Stimulated activated CD8-positive, alpha-beta memory T cell treated with anti-CD3 and anti-CD28 coated beads, Interleukin-2, amount 100 ng/mL, for 48 hours (primary cell): Measurements from ENCODE around the gene LDLRAP1.

Source experiments
- DNase-seq, 2 donors: peaks; one replicate each; pipeline ENCODE4 v3.0.0-alpha.2; 2020; ENCODE audit warnings: low read depth in 2 of 2

LDLRAP1 gene

DNA sequence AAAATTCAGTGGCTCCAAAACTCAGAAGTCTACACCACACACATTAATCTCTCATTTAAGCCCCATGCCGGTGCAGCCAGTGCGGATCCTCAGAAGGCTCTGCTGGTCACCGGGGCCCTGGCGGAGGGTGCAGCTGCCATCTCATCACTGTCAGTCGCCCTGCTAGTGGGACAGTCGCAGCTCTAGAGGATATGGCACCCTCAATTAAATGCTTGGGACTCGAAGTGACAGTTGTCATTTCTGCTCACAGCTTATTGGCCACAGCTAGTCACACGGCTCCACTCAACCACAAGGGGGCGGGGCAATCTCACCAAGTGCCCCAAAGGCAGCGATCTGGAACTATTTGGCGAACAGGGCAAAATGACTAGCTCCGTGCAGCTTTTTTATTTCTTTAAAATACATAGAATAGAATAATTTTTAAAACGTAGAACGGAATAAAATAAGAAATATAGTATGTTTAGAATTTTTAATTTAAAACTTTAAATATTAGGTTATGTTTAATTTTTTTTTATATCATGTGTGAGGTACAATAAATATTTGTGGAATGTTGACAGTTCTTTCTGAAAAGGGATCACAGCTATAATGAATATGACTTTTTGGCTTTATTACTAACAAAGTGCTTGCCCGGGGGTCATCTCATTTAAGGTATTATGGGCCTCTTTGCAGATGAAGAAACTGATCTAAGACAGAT lies 65.2 kb downstream of the LDLRAP1 start:
- DNase-seq: peak; percentile 79 to 86

DNA sequence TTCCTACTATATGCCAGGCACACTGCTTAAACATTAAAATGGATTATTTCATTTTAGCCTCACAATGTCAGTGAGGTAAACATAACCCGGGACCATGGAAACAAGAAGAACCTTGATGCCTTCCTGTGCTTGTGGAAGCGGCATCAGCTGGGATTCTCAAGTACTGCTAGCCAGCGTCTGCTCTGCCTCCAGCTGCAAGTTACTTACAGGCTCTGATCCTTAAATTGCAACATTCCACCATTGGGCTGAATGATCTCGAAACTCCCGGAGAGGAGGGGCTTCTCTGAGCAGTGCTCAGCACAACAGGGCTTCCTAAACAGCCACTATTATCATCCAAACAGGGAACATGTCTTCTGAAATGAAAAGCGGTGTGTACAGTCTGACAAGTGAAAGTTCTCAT lies 66.5 kb downstream of the LDLRAP1 start:
- DNase-seq: no peak

DNA sequence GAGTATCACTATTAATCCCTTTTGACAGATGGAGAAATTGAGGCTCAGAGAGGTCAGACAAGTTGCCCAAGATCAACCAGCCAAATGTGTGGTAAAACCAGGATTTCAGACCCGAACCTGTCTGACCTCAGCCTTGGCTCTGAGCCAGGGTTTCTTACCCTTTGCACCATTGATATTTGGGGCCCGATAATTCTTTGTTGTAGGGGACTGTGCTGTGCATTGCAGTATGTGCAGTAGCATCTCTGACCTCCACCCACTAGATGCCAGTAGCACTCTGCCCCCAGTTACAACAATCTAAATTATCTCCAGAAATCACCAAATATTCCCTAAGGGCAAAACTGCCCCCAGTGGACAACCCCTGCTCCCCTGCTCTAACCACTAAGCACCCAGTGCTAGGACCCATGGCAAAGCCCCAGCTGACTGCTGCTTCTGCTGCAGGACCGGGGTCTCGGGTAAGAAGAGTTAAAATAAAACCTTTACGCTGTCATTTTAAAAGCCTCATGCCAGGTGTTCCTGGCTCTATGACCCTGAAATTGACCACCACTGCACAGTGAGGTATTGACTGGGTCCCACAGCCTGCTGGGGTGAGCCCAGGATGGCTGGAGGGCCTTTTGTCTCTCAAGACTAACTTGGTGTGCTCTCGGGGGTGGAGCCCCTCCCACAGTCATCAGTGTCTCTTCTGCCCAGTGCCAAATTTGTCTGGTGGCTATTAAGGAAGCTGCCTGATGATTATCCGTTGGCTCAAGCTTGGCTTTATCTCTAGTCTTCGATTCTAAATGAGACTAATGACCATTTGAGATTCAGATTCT lies 67.6 kb downstream of the LDLRAP1 start:
- no peak for DNase-seq

DNA sequence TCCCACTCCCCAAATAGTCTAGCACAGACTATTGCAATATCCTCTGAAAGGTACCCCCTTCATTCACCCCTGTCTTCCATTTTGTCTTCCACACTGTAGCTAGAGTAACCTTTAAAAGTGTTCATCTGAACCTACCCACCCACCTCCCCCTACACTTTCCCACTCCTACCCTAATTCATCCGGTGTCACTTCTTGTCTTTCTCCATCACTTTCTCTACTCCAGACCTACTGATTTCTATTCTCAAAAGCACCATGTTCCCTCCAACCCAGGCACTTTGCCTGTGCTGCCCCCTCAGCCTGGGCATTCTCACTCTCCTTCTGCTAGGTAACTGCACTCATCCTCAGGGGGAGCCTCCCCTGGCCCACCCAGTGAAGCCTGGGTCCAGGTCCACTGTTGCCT lies 68.4 kb downstream of the LDLRAP1 start:
- DNase-seq: no peak

DNA sequence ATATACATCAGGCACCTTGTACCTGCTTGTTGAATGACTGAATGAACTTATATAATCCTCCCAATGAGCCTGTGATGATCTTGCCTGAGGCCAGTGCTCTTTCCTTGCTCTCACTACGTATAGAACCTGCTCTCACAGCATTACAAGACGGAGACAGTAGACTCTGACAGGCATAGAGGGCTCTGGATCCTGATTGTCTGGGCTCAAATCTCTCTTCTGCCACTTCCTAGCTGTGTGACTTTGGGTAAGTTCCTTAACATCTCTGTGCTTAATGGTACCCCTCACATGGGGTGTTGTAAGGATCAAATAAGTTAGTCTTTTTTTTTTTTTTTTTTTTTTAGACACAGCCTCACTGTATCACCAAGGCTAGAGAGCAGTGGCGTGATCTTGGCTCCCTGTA lies 69.0 kb downstream of the LDLRAP1 start:
- no peak for DNase-seq

DNA sequence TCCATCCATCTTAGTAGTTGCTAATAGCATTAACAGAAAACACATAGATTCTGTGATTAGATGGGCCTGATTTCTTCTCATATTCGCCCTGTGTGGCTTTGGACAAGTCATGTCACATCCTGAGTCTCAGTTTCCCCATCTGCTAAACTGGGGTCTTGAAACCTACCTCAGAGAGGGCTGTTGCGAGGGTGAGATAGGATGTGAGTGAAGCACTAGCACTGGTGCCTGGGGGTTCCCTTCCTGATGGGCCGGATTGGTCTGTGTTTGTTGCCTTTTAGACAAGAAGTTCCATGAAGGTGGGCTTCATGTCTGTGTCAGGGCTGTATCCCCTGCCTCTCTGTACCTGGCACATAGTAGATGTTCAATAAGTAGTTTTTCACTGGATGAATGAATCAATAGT lies 69.7 kb downstream of the LDLRAP1 start:
- no peak for DNase-seq

DNA sequence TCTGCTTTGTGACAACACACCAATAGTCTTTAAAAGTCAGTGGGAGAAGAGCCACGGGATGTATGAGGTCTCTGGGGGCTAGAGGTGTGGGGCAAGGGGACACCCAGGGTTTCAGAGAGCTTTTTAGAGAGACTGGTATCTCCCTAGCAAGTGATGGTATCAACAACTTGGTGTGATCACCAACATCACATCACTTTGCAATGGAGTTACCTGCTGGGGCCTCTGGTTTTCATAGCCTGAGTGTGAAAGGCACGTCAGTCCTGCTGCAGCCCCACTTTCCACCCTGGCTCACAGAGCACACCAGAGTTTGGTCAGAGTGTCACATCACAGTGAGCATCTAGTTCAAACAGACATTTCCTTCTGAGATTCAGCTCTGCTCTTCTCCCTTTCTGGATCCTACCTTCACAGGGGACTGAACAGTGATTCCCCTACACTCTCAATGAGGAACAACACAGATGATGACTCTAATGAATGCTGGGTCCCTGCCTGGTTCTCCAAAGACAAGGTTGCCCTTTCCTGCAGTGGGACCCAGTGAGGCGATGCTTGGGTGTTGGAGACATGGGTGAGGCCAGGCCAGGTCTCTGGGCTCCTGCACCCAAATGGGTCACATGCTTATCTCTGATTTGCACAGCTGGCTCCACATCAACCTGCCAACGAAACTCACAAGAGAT lies 71.2 kb downstream of the LDLRAP1 start:
- DNase-seq: no peak

DNA sequence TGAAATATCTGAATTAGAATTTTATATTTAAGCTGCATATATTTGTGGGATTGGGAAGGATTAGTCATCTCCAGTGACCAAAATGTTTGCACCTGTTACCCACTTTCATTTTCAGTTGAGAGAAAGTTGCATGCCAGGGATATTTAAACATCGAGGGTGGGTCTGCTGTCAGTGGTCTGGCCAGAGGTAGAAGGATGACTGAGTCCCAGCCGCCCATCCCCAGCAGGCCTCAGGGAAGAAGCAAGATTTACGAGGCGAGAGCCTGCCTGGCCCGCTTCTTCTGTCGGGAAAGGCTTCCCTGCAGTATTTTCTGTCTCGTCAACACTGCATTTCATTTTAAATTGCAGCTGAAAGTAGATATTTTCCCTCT lies 71.8 kb downstream of the LDLRAP1 start:
- DNase-seq: no peak

DNA sequence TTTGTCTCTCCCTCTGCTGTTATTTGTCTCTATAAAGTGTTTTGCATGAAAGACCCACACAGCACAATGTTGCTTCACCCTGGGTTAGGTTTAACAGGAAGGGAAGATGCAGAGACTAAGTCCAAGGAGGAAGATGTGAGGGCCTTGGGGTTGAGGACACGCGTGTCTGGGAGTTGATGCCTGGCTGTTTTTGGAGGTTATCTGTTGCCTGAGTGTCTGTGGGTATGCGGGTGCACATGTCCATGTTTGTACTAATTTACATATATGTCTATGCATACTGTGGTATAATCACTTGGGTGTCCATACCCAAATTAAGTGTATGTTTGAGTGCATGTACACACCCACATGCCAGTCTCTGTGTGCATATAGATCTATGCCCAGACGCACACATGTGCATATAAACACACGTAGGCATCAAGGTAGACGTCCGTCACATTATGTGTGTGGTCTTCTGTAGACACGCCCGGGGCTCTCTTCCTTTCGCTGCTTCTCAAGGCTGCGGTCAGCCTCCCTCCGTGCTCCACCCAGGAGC lies 72.2 kb downstream of the LDLRAP1 start:
- DNase-seq: no peak

DNA sequence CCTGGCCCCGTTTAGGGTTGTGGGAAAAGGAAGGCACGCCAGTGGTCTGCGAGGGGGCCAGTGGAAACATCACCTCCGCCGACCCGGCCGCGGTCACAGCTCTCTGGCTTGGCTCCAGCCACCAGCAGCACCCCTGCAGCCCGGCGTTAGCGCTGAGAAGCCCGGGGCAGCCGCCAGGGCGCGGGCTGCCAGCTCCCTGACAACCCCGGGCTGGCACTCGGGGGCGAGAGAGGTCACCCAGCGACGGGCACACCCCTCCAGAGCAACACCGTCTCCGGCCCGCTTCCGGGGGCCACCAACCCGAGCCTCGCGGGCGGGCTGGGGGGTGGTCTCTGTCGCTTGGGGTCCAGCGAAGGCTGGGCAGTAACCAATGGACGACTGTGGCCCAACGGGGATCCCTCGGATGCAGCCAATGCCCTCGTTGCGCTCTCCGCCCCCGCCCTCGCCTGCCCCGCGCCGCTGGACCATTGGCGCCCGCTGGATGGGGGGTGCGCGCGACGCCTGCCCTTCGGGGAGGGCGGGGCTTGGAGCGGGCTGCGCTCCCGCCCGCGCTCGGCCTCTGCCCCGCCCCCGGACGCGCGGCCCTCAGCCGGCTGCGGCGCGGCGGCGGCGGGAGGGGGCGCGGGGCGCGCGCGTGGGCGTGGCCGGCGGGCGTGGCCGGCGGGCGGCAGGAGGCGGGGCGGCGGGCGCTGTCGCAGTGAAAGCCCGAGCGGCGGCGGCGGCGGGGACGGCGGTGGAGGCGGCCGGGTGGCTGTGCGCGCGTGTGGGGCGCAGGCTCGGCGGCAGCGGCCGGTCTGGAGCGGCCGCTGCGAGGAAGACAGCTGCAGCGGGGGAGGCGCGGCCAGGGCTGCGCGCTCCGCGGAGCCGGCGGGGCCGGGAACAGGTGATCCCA lies 72.9 kb downstream of the LDLRAP1 start, which contains the start of gene MAN1C1:
Gene MAN1C1, plus strand, starts transcription at position 697 of the 892 bp plus-strand sequence. CDS start 1,007 bp downstream, outside the sequence.
- DNase-seq: peak; percentile 58 to 72

DNA sequence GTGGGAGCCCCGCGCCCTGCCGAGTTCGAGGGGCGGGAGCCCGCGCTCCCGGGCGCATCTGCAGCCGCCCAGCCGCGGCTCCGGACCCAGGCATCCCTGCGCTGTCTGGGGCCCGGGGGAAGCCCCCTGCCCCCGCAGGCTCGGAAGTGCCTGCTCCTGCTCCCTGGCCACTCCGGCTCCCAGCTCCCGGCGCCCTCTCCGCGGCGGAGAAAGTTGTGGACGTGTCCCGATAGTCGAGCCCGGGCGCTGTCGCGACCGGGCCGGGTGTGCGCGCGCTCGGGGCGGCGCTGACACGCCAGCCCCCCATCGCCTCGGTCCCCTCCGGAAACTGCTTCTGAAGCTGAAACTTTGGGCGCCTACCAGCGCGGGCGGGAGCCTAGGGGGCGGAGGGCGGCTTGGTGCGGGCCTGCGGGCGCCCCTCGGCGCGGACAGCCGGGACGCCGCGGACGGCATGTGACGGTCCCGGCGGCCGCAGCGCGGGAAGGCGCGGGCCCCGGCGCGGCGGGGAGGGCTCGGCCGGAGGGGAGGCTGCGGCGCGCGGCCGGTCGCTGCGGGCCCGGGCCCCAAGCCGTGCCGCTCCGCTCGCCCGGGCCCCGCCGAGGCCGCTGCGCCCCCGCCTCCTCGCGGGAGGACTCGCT lies 73.7 kb downstream of the LDLRAP1 start:
- DNase-seq: no peak

DNA sequence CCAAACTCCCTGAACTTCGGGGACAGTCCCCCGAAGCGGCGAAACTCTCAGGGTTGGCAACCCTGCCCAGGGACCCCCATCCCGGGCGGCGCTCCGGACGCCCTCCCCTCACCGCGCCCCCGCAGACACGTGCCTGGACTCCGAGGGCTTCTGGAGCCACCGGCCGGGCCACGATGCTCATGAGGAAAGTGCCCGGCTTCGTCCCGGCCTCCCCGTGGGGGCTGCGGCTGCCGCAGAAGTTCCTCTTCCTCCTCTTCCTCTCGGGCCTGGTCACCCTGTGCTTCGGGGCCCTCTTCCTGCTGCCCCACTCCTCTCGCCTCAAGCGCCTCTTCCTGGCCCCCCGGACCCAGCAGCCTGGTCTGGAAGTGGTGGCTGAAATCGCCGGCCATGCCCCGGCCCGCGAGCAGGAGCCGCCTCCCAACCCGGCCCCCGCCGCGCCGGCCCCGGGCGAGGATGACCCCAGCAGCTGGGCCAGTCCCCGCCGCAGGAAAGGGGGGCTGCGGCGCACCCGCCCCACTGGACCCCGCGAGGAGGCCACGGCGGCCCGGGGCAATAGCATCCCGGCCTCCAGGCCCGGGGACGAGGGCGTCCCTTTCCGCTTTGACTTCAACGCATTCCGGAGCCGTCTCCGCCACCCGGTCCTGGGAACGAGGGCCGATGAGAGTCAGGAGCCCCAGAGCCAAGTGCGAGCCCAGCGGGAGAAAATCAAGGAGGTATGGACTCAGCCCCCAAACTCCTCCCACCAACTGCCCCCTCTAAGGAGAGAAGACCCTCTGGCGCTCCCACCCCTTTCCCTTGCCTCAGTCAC lies 74.4 kb downstream of the LDLRAP1 start:
- no peak for DNase-seq

DNA sequence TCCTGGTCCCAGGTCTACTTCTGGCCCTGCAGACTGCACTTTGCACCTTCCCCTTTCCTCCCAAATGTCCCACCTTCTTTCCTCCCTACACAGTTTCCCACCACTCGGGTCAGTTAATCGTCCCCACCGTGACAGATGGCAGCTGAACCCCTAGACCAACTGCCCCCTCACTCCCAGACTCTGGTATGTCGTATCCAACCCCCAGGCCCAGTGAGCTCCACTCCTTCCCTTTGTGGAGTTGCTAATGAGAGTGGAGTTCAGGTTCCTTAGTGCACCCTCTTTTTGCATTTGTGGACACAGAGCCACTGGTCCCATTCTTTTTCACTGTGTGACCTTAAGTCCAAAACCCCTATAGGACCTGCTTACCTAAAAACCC lies 75.0 kb downstream of the LDLRAP1 start:
- no peak for DNase-seq
